ENCODE data around the gene MAP1LC3C.

DNA sequence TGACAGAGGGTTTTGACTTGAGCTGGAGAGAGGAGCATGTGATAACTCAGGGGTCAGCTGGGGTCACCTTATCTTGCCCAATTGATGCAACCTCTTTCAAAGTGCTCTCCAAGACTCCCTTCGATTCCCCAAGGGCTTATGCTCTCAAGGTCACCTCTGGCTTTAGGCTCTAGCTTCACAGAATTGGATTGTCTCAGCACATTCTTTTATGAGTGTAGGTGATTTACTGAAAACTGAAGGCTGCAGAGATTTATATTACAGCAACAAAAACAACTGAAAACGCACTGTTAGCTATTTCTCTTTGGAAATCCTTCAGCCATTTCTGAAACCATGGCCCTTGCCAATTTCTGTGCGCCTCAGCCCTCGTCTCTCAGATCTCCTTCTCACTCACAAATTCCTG is 34.5 kb upstream of the MAP1LC3C start:
- no peak for TF ChIP-seq CTCF (conservative IDR thresholded peaks at IDR 0.05; ENCODE audit: low read depth, low read length)
- no peak for TF ChIP-seq EZH2 (IDR thresholded peaks at IDR 0.05; ENCODE audit: borderline replicate concordance, low read depth, low read length, poor library complexity, severe bottlenecking)

All from A673 (cell line).